Effector memory CD8-positive, alpha-beta T cell (primary cell): ENCODE results near the gene MOB3A.
"Not testable (repeated sequence)": the region's sequence is repeated elsewhere in the genome, so short reads cannot be mapped to it uniquely, and the experiment has no call there.

Experiments used
- ATAC-seq: fragments of 150-1000 bp; cut with Tn5 transposase; replicated peaks from 2 replicates; pipeline ENCODE4 v1.10.0; 2021; ENCODE audit warnings: mild to moderate bottlenecking, moderate library complexity
- DNase-seq, 3 experiments: peaks; one replicate each; pipeline ENCODE4 v3.0.0; 2021
- H3K27ac Mint-ChIP-seq, 2 donors: one replicate each; pipeline ENCODE4 v1.8.0; 2022; ENCODE audit warnings: mild to moderate bottlenecking in 2 of 2, mixed read lengths in 2 of 2, moderate library complexity in 2 of 2
- H3K27me3 Mint-ChIP-seq, 2 donors: one replicate each; pipeline ENCODE4 v1.8.0; 2022; ENCODE audit warnings: mixed read lengths in 2 of 2
- H3K36me3 Mint-ChIP-seq: one replicate; pipeline ENCODE4 v1.8.0; 2022; ENCODE audit warnings: mild to moderate bottlenecking, moderate library complexity, mixed read lengths; ENCODE audit not compliant: insufficient read depth
- H3K4me1 Mint-ChIP-seq, 2 donors: one replicate each; pipeline ENCODE4 v1.8.0; 2022; ENCODE audit warnings: low read depth in 2 of 2, mixed read lengths in 2 of 2
- H3K4me3 Mint-ChIP-seq, 2 donors: one replicate each; pipeline ENCODE4 v1.8.0; 2022; ENCODE audit warnings: mild to moderate bottlenecking in 2 of 2, mixed read lengths in 2 of 2, moderate library complexity in 2 of 2
- H3K9me3 Mint-ChIP-seq, 2 donors: one replicate each; pipeline ENCODE4 v1.8.0; 2022; ENCODE audit warnings: mixed read lengths in 2 of 2

The MOB3A gene

DNA sequence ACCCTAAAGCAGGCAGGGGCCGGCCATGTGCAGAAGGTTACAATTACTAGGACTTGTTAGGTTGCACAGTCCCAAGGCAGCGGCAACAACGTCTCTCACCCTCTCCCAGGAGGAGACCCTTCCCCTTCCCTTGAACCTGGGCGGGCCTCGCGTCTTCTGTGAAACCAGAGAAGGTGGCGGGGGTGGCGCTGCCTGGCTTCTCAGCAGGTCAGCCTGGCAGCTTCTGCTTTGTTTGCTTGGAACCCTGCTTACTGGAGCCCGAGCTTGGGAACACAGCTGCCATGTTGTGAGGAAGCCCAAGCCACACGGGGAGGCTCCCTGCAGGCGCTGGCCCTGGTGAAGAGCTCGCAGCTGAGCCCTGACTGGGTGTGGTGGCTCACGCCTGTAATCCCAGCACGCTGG, 60.5 kb downstream of the MOB3A start:
- Mint-ChIP-seq H3K27me3 (no peaks in the 10 kb centered on the region), H3K4me3 (no peak overlapping the region), H3K9me3 (no peaks in the 10 kb centered on the region), H3K4me1 (peaks cover 18 to 25% of the 10 kb centered on the region in 2 donors), H3K27ac (peak overlapping the region in 1 of 2 donors; percentile 68), H3K36me3 (peaks cover 30% of the 10 kb centered on the region)
- ATAC-seq (no peak), DNase-seq (no peak)

DNA sequence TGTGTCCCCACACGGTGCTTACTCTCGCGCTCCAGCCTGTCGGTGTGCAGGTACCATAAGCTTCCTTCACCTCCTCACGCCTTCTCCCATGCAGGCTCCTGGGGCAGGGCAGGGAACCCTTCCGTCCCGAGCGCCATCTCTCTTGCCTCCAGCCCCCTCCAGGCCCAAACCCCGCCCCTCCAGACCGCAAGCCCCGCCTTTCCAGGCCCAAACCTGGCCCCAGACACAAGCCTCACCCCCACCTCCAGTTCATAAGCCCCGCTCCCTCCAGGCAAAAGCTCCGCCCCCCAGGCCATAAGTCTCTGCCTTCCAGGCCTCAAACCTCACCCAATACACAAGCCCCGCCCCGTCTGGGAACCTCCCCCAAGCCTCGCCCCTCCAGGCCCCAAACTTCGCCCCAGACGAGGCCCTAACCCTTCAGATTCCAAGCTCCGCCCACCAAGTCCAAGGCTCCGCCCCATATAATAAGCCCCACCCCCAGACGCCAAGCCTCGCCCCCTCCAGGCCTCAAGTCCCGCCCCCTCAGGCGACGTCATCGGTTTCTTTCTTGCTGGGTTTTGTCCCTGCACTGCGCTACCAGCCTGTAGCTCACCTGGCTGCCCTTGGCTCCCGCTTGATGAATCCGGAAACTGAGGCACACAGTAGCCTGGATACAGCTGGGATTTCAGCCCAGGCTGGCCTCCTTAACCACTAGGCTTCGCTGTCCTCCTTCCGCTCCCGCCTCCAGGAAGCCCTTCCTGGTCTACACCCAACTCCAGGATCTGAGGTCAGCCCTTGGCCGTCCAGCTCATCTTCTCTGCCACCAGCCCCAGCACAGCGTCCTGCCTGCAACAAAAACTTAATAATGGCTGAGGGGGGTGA, 61.2 kb downstream of the MOB3A start:
- Mint-ChIP-seq H3K27ac (peak overlapping the region in 1 of 2 donors; percentile 68), H3K9me3 (no peaks in the 10 kb centered on the region), H3K4me1 (peaks cover 18 to 25% of the 10 kb centered on the region in 2 donors), H3K27me3 (no peaks in the 10 kb centered on the region), H3K36me3 (peaks cover 27% of the 10 kb centered on the region), H3K4me3 (peak overlapping the region; percentile 22 to 42)
- ATAC-seq (peak; percentile 55), DNase-seq (peak; percentile 60 to 67 (median 65))

DNA sequence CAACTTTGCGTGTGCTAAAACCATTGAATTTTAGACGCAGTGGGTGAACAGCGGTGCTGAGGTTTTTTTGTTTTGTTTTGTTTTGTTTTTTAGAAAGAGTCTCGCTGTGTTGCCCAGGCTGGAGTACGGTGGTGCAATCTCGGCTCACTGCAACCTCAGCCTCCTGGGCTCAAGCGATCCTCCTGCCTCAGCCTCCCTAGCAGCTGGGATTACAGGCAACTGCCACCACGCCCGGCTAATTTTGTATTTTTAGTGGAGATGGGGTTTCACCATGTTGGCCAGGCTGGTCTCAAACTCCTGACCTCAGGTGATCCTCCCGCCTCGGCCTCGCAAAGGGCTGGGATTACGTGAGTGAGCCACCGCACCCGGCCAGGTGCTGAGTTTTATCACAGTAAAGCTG, 61.9 kb downstream of the MOB3A start:
- H3K36me3 Mint-ChIP-seq, result peaks cover 21% of the 10 kb centered on the region
- not testable (repeated sequence) for H3K4me3 Mint-ChIP-seq, H3K27me3 Mint-ChIP-seq, H3K27ac Mint-ChIP-seq, DNase-seq, H3K9me3 Mint-ChIP-seq, ATAC-seq
- peaks cover 18 to 24% of the 10 kb centered on the region in 2 donors for H3K4me1 Mint-ChIP-seq

DNA sequence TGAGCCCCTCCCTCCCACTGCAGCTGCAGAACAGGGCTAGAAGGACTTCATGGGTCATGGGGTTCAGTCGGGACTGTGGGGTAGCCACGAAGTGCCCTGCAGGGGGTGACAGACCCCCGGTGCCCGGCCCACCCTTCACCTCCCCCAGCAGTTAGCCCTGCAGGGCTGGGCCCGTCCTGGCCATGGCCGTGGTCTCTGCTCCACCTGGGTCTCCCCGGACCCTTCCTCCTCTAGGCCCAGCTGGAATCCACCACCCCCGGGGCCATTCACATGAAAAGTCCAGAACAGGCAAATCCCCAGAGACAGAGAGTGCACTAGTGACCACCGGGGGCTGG, 62.3 kb downstream of the MOB3A start:
- H3K27me3 Mint-ChIP-seq, result no peaks in the 10 kb centered on the region
- peaks cover 18 to 22% of the 10 kb centered on the region in 2 donors for H3K4me1 Mint-ChIP-seq
- no peak overlapping the region for H3K4me3 Mint-ChIP-seq
- ATAC-seq (no peak), DNase-seq (no peak)
- H3K9me3 Mint-ChIP-seq, result no peaks in the 10 kb centered on the region
- peaks cover 17% of the 10 kb centered on the region for H3K36me3 Mint-ChIP-seq
- H3K27ac Mint-ChIP-seq, result no peak overlapping the region

DNA sequence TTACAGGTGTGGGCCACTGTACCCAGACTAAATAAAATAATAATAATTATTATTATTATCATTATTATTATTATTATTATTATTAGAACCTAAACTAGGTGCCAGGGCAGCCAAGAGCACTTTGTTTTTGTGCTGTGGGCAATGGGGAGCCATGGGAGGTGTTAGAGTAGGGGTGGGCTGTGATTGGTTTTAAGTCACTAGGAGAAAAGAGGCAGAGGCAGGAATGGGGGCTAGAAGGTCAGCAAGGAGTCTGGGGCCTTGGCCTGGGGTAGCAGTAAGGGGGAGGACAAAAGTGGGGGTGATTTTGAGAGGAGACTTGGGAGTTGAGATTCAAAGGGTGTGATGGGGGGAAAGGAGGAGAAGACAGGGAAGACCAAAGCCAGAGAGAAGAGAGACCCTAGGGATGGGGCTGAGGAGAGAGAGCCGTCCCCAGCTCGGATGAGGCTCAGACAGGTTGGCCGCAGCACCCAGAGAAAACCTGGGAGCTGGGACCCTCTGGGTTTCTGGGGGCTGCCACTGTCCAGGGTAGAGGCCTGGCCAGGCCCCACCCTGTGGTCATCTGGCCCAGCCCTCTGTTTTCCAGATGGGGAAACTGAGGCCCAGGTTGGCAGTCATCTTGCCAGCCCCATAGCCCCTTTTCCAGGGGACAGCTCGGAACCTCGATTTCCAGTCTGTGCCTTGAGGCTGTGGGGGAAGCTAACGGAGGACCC, 62.9 kb downstream of the MOB3A start:
- H3K27ac Mint-ChIP-seq, result peak overlapping the region in 1 of 2 donors; percentile 84
- H3K4me3 Mint-ChIP-seq, result no peak overlapping the region
- peaks cover 18 to 22% of the 10 kb centered on the region in 2 donors for H3K4me1 Mint-ChIP-seq
- H3K27me3 Mint-ChIP-seq, result no peaks in the 10 kb centered on the region
- ATAC-seq (no peak), DNase-seq (no peak)
- peaks cover 12% of the 10 kb centered on the region for H3K36me3 Mint-ChIP-seq
- no peaks in the 10 kb centered on the region for H3K9me3 Mint-ChIP-seq

- H3K27me3 Mint-ChIP-seq, result no peaks in the 10 kb centered on the region
- peaks cover 3% of the 10 kb centered on the region for H3K36me3 Mint-ChIP-seq
- H3K4me3 Mint-ChIP-seq, result peak overlapping the region; percentile 58 to 78
- peaks cover 18 to 20% of the 10 kb centered on the region in 2 donors for H3K4me1 Mint-ChIP-seq
- ATAC-seq (peak; percentile 67), DNase-seq (no peak)
- H3K9me3 Mint-ChIP-seq, result no peaks in the 10 kb centered on the region
- H3K27ac Mint-ChIP-seq, result peak overlapping the region; percentile 72 to 84
Observed at GRCh38 chr19:2032296-2032941, 63.7 kb downstream of the MOB3A start.

- H3K4me3 Mint-ChIP-seq, result no peak overlapping the region
- DNase-seq, result no peak
- peaks cover 4 to 5% of the 10 kb centered on the region in 2 donors for H3K4me1 Mint-ChIP-seq
- H3K9me3 Mint-ChIP-seq, result no peaks in the 10 kb centered on the region
- H3K27ac Mint-ChIP-seq, result no peak overlapping the region
- no peak for ATAC-seq
- H3K27me3 Mint-ChIP-seq, result no peaks in the 10 kb centered on the region
- peaks cover 4% of the 10 kb centered on the region for H3K36me3 Mint-ChIP-seq
Observed at GRCh38 chr19:2027361-2027760, 68.8 kb downstream of the MOB3A start.

GRCh38 chr19:2026770-2027169, 69.4 kb downstream of the MOB3A start:
- ATAC-seq (no peak), DNase-seq (no peak)
- Mint-ChIP-seq H3K27ac (no peak overlapping the region), H3K36me3 (peaks cover 4% of the 10 kb centered on the region), H3K9me3 (no peaks in the 10 kb centered on the region), H3K4me1 (no peaks in the 10 kb centered on the region), H3K27me3 (no peaks in the 10 kb centered on the region), H3K4me3 (no peak overlapping the region)

DNA sequence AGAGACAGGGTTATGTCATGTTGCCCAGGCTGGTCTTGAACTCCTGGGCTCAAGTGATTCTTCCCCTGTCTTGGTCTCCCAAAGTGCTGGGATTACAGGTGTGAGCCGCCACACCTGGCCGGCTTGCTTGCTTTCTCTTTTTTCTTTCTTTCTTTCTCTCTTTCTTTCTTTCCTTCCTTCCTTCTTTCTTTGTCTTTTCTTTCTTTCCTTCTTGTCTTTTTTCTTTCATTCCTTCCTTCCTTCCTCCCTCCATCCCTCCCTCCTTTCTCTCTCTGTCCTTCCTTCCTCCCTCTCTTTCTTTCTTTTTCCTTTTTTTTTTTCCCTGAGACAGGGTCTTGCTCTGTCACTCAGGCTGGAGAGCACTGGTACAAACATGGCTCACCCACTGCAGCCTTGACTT, 73.8 kb downstream of the MOB3A start:
- peaks cover 0 to 6% of the 10 kb centered on the region in 2 donors for H3K4me1 Mint-ChIP-seq
- ATAC-seq (no peak), DNase-seq (no peak)
- H3K4me3 Mint-ChIP-seq, result no peak overlapping the region
- no peaks in the 10 kb centered on the region for H3K9me3 Mint-ChIP-seq
- H3K27ac Mint-ChIP-seq, result no peak overlapping the region
- no peaks in the 10 kb centered on the region for H3K27me3 Mint-ChIP-seq
- H3K36me3 Mint-ChIP-seq, result peaks cover 7% of the 10 kb centered on the region

DNA sequence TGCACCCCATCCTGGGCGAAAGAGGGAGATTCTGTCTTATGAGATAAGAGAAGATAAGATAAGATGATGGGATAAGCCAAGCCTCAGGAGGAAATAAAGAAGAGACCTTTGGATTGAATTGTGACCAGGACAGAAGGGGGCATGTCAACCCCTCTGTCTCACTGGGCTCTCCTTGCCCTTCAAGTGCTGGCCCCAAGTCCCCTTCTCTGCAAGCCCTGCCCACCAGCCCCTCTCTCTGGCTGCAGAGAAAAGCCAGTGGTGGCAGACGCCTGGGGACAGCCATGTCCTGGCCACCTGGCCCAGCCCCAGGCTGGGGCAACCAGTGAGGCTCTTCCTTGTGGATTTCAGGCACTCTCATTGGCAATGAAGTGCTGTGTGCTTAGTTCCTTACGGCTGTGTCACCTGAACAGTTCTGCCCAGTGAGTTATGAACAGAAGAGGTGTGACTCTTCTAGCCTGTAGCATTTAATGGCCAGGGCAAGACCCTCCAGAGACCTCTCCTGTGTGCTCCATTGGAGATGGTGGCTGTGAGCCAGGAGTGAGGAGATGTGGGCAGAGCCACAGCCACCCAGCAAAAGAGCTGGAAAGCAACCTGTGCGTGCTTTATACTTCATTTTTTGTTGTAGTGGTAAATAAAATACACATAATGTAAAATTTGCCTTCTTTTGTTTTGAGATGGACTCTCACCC, 74.5 kb downstream of the MOB3A start:
- no peak overlapping the region for H3K27ac Mint-ChIP-seq
- H3K36me3 Mint-ChIP-seq, result peaks cover 8% of the 10 kb centered on the region
- H3K27me3 Mint-ChIP-seq, result no peaks in the 10 kb centered on the region
- DNase-seq, result no peak
- no peak overlapping the region for H3K4me3 Mint-ChIP-seq
- H3K9me3 Mint-ChIP-seq, result no peaks in the 10 kb centered on the region
- H3K4me1 Mint-ChIP-seq, result peaks cover 0 to 6% of the 10 kb centered on the region in 2 donors
- no peak for ATAC-seq
